HCT116 (cell line): Measurements from ENCODE around the gene CKS1B.

Source experiments
- POLR2A ChIP-seq: IDR thresholded peaks from 2 replicates; pipeline ENCODE4 v1.7.0; 2011; ENCODE audit warnings: borderline replicate concordance; ENCODE audit not compliant: insufficient read depth, insufficient read length; ENCODE audit errors: extremely low read depth
- REST ChIP-seq: IDR thresholded peaks from 2 replicates; pipeline ENCODE4 v1.6.1; 2012; ENCODE audit warnings: low read depth
- SP1 ChIP-seq: IDR thresholded peaks from 2 replicates; pipeline ENCODE4 v1.6.1; 2012; ENCODE audit warnings: low read depth
- TF ChIP-seq, protein P1 (sequence below), 3 experiments: fragments of 200-600 bp in 1 of 3; sonication (generic) in 1 of 3; IDR thresholded peaks in 2 of 3; conservative IDR thresholded peaks in 1 of 3; 2 replicates each; pipeline ENCODE4 v1.5.1; 2012 to 2017; ENCODE audit warnings: low read depth in 2 of 3, low read length in 2 of 3, antibody characterized with exemption in 1 of 3, borderline replicate concordance in 1 of 3, control low read depth in 1 of 3, mild to moderate bottlenecking in 1 of 3, mixed read lengths in 1 of 3, mixed run types in 1 of 3, moderate library complexity in 1 of 3; ENCODE audit not compliant: insufficient read depth in 1 of 3

DNA sequence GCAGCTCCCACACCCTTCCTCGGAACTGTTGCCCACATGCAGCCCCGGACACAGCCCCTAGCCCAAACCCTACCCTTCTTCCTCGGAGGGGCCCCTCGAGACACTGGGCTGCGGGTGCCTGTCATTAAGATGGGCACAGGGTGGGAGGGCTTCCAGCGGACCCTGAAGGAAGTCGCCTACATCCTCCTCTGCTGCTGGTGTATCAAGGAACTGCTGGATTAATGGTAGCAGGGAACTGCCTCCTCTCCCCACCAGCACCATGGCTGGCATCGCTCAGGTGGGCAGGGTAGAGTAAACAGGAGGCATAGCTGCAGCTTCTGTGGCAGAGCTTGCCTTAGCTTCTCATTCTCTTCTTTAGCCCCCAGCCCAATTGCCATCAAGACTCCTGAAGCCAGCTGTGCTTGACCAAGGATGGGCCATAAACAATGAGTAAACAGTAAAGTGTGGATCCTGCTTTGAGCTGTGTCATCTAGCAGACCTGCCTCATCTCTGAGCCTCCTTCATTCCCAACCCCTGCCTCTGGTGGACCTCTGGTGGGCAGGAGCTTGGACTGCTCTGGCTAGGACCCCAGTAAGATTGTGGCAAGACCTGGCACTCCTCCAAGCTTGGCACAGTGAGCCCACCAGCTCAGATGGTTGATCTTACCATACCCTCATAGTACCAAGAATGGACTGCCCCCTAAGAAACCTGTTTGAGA is 19.2 kb downstream of the CKS1B start, which contains the start of gene LENEP:
- TF ChIP-seq REST (no peak), POLR2A (no peak), SP1 (no peak)
- TF ChIP-seq, protein P1, sequence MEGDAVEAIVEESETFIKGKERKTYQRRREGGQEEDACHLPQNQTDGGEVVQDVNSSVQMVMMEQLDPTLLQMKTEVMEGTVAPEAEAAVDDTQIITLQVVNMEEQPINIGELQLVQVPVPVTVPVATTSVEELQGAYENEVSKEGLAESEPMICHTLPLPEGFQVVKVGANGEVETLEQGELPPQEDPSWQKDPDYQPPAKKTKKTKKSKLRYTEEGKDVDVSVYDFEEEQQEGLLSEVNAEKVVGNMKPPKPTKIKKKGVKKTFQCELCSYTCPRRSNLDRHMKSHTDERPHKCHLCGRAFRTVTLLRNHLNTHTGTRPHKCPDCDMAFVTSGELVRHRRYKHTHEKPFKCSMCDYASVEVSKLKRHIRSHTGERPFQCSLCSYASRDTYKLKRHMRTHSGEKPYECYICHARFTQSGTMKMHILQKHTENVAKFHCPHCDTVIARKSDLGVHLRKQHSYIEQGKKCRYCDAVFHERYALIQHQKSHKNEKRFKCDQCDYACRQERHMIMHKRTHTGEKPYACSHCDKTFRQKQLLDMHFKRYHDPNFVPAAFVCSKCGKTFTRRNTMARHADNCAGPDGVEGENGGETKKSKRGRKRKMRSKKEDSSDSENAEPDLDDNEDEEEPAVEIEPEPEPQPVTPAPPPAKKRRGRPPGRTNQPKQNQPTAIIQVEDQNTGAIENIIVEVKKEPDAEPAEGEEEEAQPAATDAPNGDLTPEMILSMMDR (IDR thresholded peaks at IDR 0.05 in 2 of 3, conservative IDR thresholded peaks at IDR 0.05 in 1 of 3; ENCODE audit: borderline replicate concordance in 1 of 3, insufficient read depth in 1 of 3, low read depth in 2 of 3, low read length in 2 of 3), result no peak
